HepG2 (cell line): ENCODE data around the gene CLPTM1L. TPM values are rescaled to one million over a fixed set of nuclear protein-coding genes. Genes with fewer than 3 reads are reported as not detected.
A peak's percentile ranks its signal among the peaks of the same experiment; 100 is the strongest.

Experiments used
- ATF7-NPFF ChIP-seq: sonication (generic); formaldehyde crosslinking; IDR thresholded peaks from 2 replicates; pipeline ENCODE4 v1.8.1; 2023; ENCODE audit warnings: mild to moderate bottlenecking, low read depth, missing genetic modification reagents, moderate library complexity
- FOSL1 ChIP-seq: sonication (generic); formaldehyde crosslinking; IDR thresholded peaks from 2 replicates; pipeline ENCODE4 v1.9.0; 2021; ENCODE audit warnings: missing genetic modification reagents, borderline replicate concordance
- GABPB1 ChIP-seq: IDR thresholded peaks from 2 replicates; pipeline ENCODE4 v1.6.1; 2016; ENCODE audit warnings: mild to moderate bottlenecking, missing genetic modification reagents, moderate library complexity, missing compliant biosample characterization
- MXD4 ChIP-seq: IDR thresholded peaks from 2 replicates; pipeline ENCODE4 v1.6.1; 2016; ENCODE audit warnings: mild to moderate bottlenecking, missing biosample characterization, missing genetic modification reagents
- MYNN ChIP-seq: sonication (generic); formaldehyde crosslinking; IDR thresholded peaks from 2 replicates; pipeline ENCODE4 v1.4.0; 2020; ENCODE audit warnings: mild to moderate bottlenecking, low read depth, missing genetic modification reagents
- NFKB2 ChIP-seq: sonication (generic); formaldehyde crosslinking; IDR thresholded peaks from 2 replicates; pipeline ENCODE4 v1.4.0; 2020; ENCODE audit warnings: missing genetic modification reagents, borderline replicate concordance
- SAFB2 ChIP-seq: sonication (generic); formaldehyde crosslinking; IDR thresholded peaks from 2 replicates; pipeline ENCODE4 v1.5.1; 2020; ENCODE audit warnings: missing genetic modification reagents, low read depth, mild to moderate bottlenecking, borderline replicate concordance
- ZNF260 ChIP-seq: sonication (generic); formaldehyde crosslinking; IDR thresholded peaks from 2 replicates; pipeline ENCODE4 v1.4.0; 2020; ENCODE audit warnings: missing genetic modification reagents, low read depth, mild to moderate bottlenecking, borderline replicate concordance
- ZNF329 ChIP-seq: sonication (generic); formaldehyde crosslinking; IDR thresholded peaks from 2 replicates; pipeline ENCODE4 v1.9.0; 2021; ENCODE audit warnings: low read depth, mild to moderate bottlenecking, missing genetic modification reagents
- ZNF441 ChIP-seq: sonication (generic); formaldehyde crosslinking; IDR thresholded peaks from 2 replicates; pipeline ENCODE4 v1.7.0; 2021; ENCODE audit warnings: missing genetic modification reagents, borderline replicate concordance
- ZNF550 ChIP-seq: sonication (generic); formaldehyde crosslinking; IDR thresholded peaks from 2 replicates; pipeline ENCODE4 v1.4.0; 2020; ENCODE audit warnings: mild to moderate bottlenecking, missing genetic modification reagents, borderline replicate concordance
- polyA plus RNA-seq, 8 experiments: library from polyadenylated mRNA; depleted of rRNA in 3 of 8; stranded (reverse) in 7 of 8; unstranded in 1 of 8; fragments of >200 nt; fragmentation: Illumina TruSeq in 4 of 8; extraction: Trizol in 4 of 8; gene quantifications; 2 replicates each; pipeline versions ENCODE4 v1.2.1 to v1.2.3, GENCODE V29; 2011 to 2016; ENCODE audit warnings: low read depth in 4 of 8, missing spikeins in 1 of 8, mixed read lengths in 1 of 8; ENCODE audit not compliant: insufficient read depth in 1 of 8
- total RNA-seq, 5 experiments: library from RNA; depleted of rRNA; stranded (reverse); fragments of >200 nt; fragmentation: Illumina TruSeq; extraction: Trizol; gene quantifications; 2 replicates each; pipeline ENCODE4 v1.2.3, GENCODE V29; 2016; ENCODE audit warnings: low read depth in 1 of 5
- TF ChIP-seq, protein P1 (sequence below): sonication (generic); formaldehyde crosslinking; IDR thresholded peaks from 2 replicates; pipeline ENCODE4 v1.5.1; 2020; ENCODE audit warnings: mild to moderate bottlenecking, missing genetic modification reagents, moderate library complexity
- TF ChIP-seq, protein P2 (sequence below): sonication (generic); formaldehyde crosslinking; IDR thresholded peaks from 2 replicates; pipeline ENCODE4 v1.5.1; 2020; ENCODE audit warnings: mild to moderate bottlenecking, missing genetic modification reagents, moderate library complexity
- TF ChIP-seq, protein P3 (sequence below): IDR thresholded peaks from 2 replicates; pipeline ENCODE4 v1.6.1; 2012; ENCODE audit warnings: inconsistent platforms
- TF ChIP-seq, protein P4 (sequence below): sonication (generic); formaldehyde crosslinking; conservative IDR thresholded peaks from 2 replicates; pipeline ENCODE4 v1.4.0; 2020; ENCODE audit warnings: missing genetic modification reagents
- TF ChIP-seq, protein P5 (sequence below): IDR thresholded peaks from 2 replicates; pipeline ENCODE4 v1.6.1; 2016; ENCODE audit warnings: missing biosample characterization, missing genetic modification reagents, low read depth

The CLPTM1L gene
- total and polyA plus RNA-seq, 2 of the 13 experiments (the other 11 are each of a cell fraction or from before 2014, with no cell fraction given): 80.3 to 124 TPM

DNA sequence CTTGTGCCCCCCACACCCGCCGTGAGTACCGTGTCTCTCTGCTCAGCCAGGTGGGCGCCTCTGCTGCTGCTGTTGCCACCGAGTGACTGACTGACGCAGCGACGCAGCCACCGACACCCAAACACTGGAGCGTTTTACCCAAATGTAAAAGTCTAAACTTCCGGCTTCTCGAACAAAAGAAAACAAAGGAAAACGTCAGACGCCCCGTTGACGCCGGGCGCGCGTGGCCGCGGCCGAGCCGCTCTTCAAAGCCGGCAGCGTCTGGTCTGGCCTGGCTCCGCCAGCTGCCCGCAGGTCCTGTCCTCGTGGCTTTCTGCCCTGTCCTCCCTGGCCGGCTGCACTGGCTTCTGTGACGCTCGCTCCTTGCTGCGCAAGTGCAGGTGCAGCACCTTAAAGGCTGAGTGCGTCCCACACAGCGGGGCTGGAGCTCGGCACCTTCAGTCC lies 41.4 kb upstream of the CLPTM1L start (continued):
- TF ChIP-seq, protein P1, sequence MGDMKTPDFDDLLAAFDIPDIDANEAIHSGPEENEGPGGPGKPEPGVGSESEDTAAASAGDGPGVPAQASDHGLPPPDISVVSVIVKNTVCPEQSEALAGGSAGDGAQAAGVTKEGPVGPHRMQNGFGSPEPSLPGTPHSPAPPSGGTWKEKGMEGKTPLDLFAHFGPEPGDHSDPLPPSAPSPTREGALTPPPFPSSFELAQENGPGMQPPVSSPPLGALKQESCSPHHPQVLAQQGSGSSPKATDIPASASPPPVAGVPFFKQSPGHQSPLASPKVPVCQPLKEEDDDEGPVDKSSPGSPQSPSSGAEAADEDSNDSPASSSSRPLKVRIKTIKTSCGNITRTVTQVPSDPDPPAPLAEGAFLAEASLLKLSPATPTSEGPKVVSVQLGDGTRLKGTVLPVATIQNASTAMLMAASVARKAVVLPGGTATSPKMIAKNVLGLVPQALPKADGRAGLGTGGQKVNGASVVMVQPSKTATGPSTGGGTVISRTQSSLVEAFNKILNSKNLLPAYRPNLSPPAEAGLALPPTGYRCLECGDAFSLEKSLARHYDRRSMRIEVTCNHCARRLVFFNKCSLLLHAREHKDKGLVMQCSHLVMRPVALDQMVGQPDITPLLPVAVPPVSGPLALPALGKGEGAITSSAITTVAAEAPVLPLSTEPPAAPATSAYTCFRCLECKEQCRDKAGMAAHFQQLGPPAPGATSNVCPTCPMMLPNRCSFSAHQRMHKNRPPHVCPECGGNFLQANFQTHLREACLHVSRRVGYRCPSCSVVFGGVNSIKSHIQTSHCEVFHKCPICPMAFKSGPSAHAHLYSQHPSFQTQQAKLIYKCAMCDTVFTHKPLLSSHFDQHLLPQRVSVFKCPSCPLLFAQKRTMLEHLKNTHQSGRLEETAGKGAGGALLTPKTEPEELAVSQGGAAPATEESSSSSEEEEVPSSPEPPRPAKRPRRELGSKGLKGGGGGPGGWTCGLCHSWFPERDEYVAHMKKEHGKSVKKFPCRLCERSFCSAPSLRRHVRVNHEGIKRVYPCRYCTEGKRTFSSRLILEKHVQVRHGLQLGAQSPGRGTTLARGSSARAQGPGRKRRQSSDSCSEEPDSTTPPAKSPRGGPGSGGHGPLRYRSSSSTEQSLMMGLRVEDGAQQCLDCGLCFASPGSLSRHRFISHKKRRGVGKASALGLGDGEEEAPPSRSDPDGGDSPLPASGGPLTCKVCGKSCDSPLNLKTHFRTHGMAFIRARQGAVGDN: peak; percentile 53
- TF ChIP-seq FOSL1 (CRISPR knock-in tag): 0 out of 2 replicates have a peak, but pooled peaks have one; percentile 0
- TF ChIP-seq ZNF329 (CRISPR knock-in tag): no peak
- TF ChIP-seq ZNF260: no peak
- peak; percentile 17; the same call in 1 of the 2 replicates for TF ChIP-seq NFKB2 (CRISPR knock-in tag)
- no peak for TF ChIP-seq MXD4 (CRISPR knock-in tag)
- TF ChIP-seq, protein P2, sequence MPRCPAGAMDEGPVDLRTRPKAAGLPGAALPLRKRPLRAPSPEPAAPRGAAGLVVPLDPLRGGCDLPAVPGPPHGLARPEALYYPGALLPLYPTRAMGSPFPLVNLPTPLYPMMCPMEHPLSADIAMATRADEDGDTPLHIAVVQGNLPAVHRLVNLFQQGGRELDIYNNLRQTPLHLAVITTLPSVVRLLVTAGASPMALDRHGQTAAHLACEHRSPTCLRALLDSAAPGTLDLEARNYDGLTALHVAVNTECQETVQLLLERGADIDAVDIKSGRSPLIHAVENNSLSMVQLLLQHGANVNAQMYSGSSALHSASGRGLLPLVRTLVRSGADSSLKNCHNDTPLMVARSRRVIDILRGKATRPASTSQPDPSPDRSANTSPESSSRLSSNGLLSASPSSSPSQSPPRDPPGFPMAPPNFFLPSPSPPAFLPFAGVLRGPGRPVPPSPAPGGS (CRISPR knock-in tag): 0 out of 2 replicates have a peak, but pooled peaks have one; percentile 2
- TF ChIP-seq, protein P3, sequence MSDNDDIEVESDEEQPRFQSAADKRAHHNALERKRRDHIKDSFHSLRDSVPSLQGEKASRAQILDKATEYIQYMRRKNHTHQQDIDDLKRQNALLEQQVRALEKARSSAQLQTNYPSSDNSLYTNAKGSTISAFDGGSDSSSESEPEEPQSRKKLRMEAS: peak; percentile 20; the same call in 1 of the 2 replicates
- TF ChIP-seq MYNN (CRISPR knock-in tag): no peak
- no peak for TF ChIP-seq ZNF550
- TF ChIP-seq GABPB1 (CRISPR knock-in tag): peak; percentile 9; the same call in 1 of the 2 replicates
- TF ChIP-seq SAFB2 (CRISPR knock-in tag): no peak
- no peak for TF ChIP-seq ATF7-NPFF
- no peak for TF ChIP-seq ZNF441 (CRISPR knock-in tag)
- TF ChIP-seq, protein P4, sequence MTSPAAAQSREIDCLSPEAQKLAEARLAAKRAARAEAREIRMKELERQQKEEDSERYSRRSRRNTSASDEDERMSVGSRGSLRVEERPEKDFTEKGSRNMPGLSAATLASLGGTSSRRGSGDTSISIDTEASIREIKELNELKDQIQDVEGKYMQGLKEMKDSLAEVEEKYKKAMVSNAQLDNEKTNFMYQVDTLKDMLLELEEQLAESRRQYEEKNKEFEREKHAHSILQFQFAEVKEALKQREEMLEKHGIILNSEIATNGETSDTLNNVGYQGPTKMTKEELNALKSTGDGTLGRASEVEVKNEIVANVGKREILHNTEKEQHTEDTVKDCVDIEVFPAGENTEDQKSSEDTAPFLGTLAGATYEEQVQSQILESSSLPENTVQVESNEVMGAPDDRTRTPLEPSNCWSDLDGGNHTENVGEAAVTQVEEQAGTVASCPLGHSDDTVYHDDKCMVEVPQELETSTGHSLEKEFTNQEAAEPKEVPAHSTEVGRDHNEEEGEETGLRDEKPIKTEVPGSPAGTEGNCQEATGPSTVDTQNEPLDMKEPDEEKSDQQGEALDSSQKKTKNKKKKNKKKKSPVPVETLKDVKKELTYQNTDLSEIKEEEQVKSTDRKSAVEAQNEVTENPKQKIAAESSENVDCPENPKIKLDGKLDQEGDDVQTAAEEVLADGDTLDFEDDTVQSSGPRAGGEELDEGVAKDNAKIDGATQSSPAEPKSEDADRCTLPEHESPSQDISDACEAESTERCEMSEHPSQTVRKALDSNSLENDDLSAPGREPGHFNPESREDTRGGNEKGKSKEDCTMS (CRISPR knock-in tag): no peak
- TF ChIP-seq, protein P5, sequence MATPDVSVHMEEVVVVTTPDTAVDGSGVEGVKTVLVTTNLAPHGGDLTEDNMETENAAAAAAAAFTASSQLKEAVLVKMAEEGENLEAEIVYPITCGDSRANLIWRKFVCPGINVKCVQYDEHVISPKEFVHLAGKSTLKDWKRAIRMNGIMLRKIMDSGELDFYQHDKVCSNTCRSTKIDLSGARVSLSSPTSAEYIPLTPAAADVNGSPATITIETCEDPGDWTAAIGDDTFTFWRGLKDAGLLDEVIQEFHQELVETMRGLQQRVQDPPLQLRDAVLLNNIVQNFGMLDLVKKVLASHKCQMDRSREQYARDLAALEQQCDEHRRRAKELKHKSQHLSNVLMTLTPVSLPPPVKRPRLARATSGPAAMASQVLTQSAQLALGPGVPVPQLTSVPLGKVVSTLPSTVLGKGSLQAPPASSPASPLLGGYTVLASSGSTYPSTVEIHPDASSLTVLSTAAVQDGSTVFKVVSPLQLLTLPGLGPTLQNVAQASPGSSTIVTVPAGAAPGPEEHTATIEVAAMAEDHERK (CRISPR knock-in tag): no peak
